AG04450 (cell line): ENCODE data around the gene CSH1. TPM values are rescaled to one million over a fixed set of nuclear protein-coding genes. Genes with fewer than 3 reads are reported as not detected.

Source experiments
- CTCF ChIA-PET: fragments of 300-600, 350-600 bp; formaldehyde crosslinking; extraction: SDS; loops from one replicate; lab custom pipeline; 2022; ENCODE audit warnings: antibody characterized with exemption, inconsistent platforms; lab: Charles Lee
- POLR2A ChIA-PET: fragments of 350-600 bp; formaldehyde crosslinking; extraction: SDS; loops from one replicate; lab custom pipeline; 2021; ENCODE audit warnings: antibody characterized with exemption, inconsistent platforms; lab: Yijun Ruan, JAX
- DNase-seq: peaks from one replicate; pipeline ENCODE4 v3.0.0-alpha.2; 2011; ENCODE audit warnings: low read depth, low spot score
- H3K27ac ChIP-seq: one replicate; pipeline ENCODE4 v1.5.1; 2012; ENCODE audit warnings: low read depth, low read length, control low read depth
- H3K27me3 ChIP-seq: one replicate; pipeline ENCODE4 v1.6.0; 2012; ENCODE audit warnings: low read length; ENCODE audit not compliant: control insufficient read depth, insufficient read depth
- H3K4me3 ChIP-seq: 2 replicates; pipeline ENCODE4 v1.5.1; 2011; ENCODE audit warnings: mild to moderate bottlenecking, low read depth, low read length, control low read depth
- H3K9me3 ChIP-seq: 2 replicates; pipeline ENCODE4 v1.5.1; 2012; ENCODE audit warnings: low read length; ENCODE audit not compliant: control insufficient read depth, insufficient read depth
- CTCF ChIP-seq: IDR thresholded peaks from 2 replicates; pipeline ENCODE4 v1.5.1; 2011; ENCODE audit warnings: low read depth, low read length, control low read depth, inconsistent platforms
- polyA plus RNA-seq: library from polyadenylated mRNA; depleted of rRNA; stranded (reverse); fragments of >200 nt; gene quantifications from 2 replicates; pipeline ENCODE4 v1.2.3, GENCODE V29; 2011

The CSH1 gene
- polyA plus RNA-seq, 1 experiment, result not detected

- POLR2A ChIA-PET, result no interaction called here
- TF ChIP-seq CTCF, result no peak
- no peak overlapping the region for H3K4me3 ChIP-seq
- no peak for DNase-seq
- H3K27ac ChIP-seq, result no peak overlapping the region
- CTCF ChIA-PET, result interaction anchor here (1.4 to 3.8 kb wide), 2 partner anchors 10 to 18 kb away, joined by 6 to 17 read pairs; partner anchors contain the start of gene GH1
- no peaks in the 10 kb centered on the region for H3K9me3 ChIP-seq
- H3K27me3 ChIP-seq, result peaks cover 12% of the 10 kb centered on the region
Observed at GRCh38 chr17:63928966-63929695, 32.8 kb upstream of the CSH1 start.

GRCh38 chr17:63928172-63928666, 31.8 kb upstream of the CSH1 start:
- DNase-seq, result no peak
- Histone ChIP-seq H3K4me3 (no peak overlapping the region), H3K9me3 (no peaks in the 10 kb centered on the region), H3K27me3 (peaks cover 6% of the 10 kb centered on the region), H3K27ac (no peak overlapping the region)
- no peak for TF ChIP-seq CTCF
- ChIA-PET CTCF (interaction anchor here (0.8 to 3.8 kb wide), 2 partner anchors 9 to 19 kb away, joined by 3 to 17 read pairs; no protein-coding TSS in a partner anchor), POLR2A (interaction anchor here (0.6 kb wide), 1 partner anchor 286 kb away, joined by 3 read pairs; no protein-coding TSS in a partner anchor)

- Histone ChIP-seq H3K27ac (no peak overlapping the region), H3K4me3 (no peak overlapping the region), H3K9me3 (no peaks in the 10 kb centered on the region), H3K27me3 (peaks cover 2% of the 10 kb centered on the region)
- ChIA-PET POLR2A (interaction anchor here (0.6 kb wide), 1 partner anchor 287 kb away, joined by 3 read pairs; no protein-coding TSS in a partner anchor), CTCF (interaction anchor here (0.8 to 3.8 kb wide), 2 partner anchors 9 to 19 kb away, joined by 3 to 17 read pairs; no protein-coding TSS in a partner anchor)
- DNase-seq, result no peak
- no peak for TF ChIP-seq CTCF
Observed at GRCh38 chr17:63927464-63928171, 31.2 kb upstream of the CSH1 start.

- Histone ChIP-seq H3K9me3 (no peaks in the 10 kb centered on the region), H3K27me3 (peaks cover 2% of the 10 kb centered on the region), H3K27ac (no peak overlapping the region), H3K4me3 (no peak overlapping the region)
- ChIA-PET POLR2A (no interaction called here), CTCF (interaction anchor here (0.9 kb wide), 1 partner anchor 21 kb away, joined by 3 read pairs; no protein-coding TSS in a partner anchor)
- TF ChIP-seq CTCF, result no peak
- no peak for DNase-seq
Observed at GRCh38 chr17:63926164-63926563, 29.8 kb upstream of the CSH1 start.
